Fibroblast of the conjunctiva (primary cell): ENCODE results near the gene CTBP1.

Experiments
- DNase-seq: peaks from one replicate; pipeline ENCODE4 v3.0.0-alpha.2; 2010; ENCODE audit warnings: low read depth

CTBP1 gene

GRCh38 chr4:1249731-1250526 is 999 bp upstream of the CTBP1 start:
- no peak for DNase-seq

- DNase-seq, result peak; percentile 54
Observed at GRCh38 chr4:1249148-1249730, 309 bp upstream of the CTBP1 start.

- DNase-seq, result no peak
Observed at GRCh38 chr4:1247864-1248244, 1.1 kb downstream of the CTBP1 start.

- DNase-seq, result no peak
Observed at GRCh38 chr4:1246901-1247863, 1.7 kb downstream of the CTBP1 start.

GRCh38 chr4:1246111-1246881 is 2.6 kb downstream of the CTBP1 start:
- DNase-seq, result no peak

- no peak for DNase-seq
Observed at GRCh38 chr4:1245481-1246051, 3.4 kb downstream of the CTBP1 start.

GRCh38 chr4:1244978-1245471 is 3.9 kb downstream of the CTBP1 start:
- no peak for DNase-seq

GRCh38 chr4:1244081-1244977 is 4.6 kb downstream of the CTBP1 start:
- no peak for DNase-seq

GRCh38 chr4:1243451-1244080 is 5.4 kb downstream of the CTBP1 start:
- DNase-seq, result no peak

- no peak for DNase-seq
Observed at GRCh38 chr4:1242506-1243450, 6.2 kb downstream of the CTBP1 start.

GRCh38 chr4:1241936-1242505 is 6.9 kb downstream of the CTBP1 start:
- DNase-seq, result no peak

GRCh38 chr4:1241466-1241935 is 7.4 kb downstream of the CTBP1 start:
- no peak for DNase-seq

- DNase-seq, result no peak
Observed at GRCh38 chr4:1240721-1241465, 8.0 kb downstream of the CTBP1 start.

GRCh38 chr4:1239950-1240307 is 9.0 kb downstream of the CTBP1 start:
- no peak for DNase-seq

GRCh38 chr4:1239141-1239949 is 9.6 kb downstream of the CTBP1 start:
- DNase-seq, result no peak

GRCh38 chr4:1238676-1239000 is 10.3 kb downstream of the CTBP1 start:
- no peak for DNase-seq
